Measurements from ENCODE around the gene GPC5. TPM values are rescaled to one million over a fixed set of nuclear protein-coding genes. Genes with fewer than 3 reads are reported as not detected.

GPC5 gene
- total RNA-seq, 1 donor from 2014 or later: 0.57 TPM

DNA sequence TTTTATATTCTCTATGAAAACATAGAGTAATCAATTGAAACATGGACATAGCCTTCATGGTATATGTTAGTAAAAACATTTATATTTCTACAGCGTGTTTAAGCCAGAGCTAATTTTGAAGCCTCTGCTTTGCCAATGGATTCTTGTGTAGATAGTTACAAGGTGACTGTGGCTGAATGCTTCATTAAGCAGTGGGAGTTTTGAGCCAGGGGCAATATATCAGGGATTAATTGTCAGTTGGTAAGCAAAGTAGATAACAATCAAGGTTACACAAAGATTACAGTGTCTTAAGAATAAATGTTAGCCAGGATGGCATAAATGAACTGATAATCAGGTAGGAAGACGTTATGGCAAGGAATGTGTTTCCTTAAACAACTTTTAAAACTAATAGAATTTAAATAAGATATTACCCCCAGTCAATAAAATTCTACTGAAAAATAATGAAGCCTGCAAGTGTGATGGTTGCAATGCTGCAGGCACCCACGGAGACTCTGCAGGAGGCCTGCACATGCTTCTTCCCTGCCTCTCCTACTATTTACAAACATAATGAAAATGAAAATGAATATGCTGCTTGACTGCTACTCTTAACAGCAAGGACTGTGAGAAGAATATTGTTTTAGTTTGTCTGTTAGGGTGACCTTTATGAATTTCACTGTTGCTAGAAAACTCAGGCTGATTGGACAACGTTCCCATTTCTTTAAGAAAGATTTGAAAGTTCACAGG is 588.5 kb downstream of the GPC5 start:
- TF ChIP-seq, protein P1, sequence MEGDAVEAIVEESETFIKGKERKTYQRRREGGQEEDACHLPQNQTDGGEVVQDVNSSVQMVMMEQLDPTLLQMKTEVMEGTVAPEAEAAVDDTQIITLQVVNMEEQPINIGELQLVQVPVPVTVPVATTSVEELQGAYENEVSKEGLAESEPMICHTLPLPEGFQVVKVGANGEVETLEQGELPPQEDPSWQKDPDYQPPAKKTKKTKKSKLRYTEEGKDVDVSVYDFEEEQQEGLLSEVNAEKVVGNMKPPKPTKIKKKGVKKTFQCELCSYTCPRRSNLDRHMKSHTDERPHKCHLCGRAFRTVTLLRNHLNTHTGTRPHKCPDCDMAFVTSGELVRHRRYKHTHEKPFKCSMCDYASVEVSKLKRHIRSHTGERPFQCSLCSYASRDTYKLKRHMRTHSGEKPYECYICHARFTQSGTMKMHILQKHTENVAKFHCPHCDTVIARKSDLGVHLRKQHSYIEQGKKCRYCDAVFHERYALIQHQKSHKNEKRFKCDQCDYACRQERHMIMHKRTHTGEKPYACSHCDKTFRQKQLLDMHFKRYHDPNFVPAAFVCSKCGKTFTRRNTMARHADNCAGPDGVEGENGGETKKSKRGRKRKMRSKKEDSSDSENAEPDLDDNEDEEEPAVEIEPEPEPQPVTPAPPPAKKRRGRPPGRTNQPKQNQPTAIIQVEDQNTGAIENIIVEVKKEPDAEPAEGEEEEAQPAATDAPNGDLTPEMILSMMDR (IDR thresholded peaks at IDR 0.05; ENCODE audit: unreplicated experiment): no peak
- H3K36me3 Mint-ChIP-seq (ENCODE audit: insufficient read depth): no peaks in the 10 kb centered on the region
- H3K4me1 Mint-ChIP-seq (ENCODE audit: low read depth): peaks cover 9% of the 10 kb centered on the region
- no peak for DNase-seq (ENCODE audit: low spot score, unreplicated experiment)
- H3K27ac Mint-ChIP-seq: no peak overlapping the region
- no peaks in the 10 kb centered on the region for H3K9me3 Mint-ChIP-seq (ENCODE audit: low read depth)
- H3K4me3 Mint-ChIP-seq (ENCODE audit: low read depth): no peak overlapping the region
- peaks cover 3% of the 10 kb centered on the region for H3K27me3 Mint-ChIP-seq

DNA sequence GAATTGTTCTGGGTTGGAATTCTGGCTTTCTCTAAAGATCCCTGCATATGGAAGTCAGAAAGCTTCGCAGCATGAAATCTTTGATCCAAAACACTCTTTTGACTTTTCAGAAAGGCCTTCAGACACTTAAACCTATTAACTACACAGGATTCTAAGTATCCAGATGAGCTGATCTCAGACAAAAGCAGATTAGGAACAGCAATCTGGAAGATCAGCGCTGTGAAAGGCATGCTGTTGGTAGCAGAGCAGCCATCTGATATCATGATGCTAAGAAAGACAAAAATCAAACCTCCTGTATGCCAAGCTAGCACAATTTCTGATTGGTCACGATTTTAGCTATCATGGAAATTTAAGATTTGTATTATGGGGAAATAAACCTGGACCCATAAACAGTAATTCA is 589.9 kb downstream of the GPC5 start:
- Mint-ChIP-seq H3K27ac (no peak overlapping the region), H3K9me3 (ENCODE audit: low read depth) (no peaks in the 10 kb centered on the region), H3K36me3 (ENCODE audit: insufficient read depth) (no peaks in the 10 kb centered on the region), H3K4me1 (ENCODE audit: low read depth) (peaks cover 9% of the 10 kb centered on the region), H3K4me3 (ENCODE audit: low read depth) (no peak overlapping the region), H3K27me3 (peaks cover 3% of the 10 kb centered on the region)
- no peak for DNase-seq (ENCODE audit: low spot score, unreplicated experiment)
- TF ChIP-seq, protein P1 (IDR thresholded peaks at IDR 0.05; ENCODE audit: unreplicated experiment): no peak

DNA sequence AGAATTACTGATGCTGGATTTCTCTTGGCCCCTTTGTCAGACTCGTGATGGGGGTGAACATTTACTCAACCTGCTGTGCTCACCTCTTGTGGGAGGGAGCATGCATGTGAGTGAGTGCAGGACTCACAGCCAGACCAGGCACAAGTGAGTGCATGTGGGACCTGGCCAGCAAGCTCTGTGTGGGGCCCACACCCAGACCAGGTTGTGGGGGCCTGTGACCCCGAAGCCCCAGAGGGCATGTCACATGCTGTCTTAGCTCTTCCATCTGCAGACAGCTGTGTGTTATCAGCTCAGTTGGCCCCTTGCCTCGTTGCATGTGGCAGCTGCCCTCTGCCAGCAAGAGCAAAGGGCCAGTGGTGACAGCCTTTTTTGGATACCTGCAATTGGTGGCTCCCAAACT is 614.4 kb downstream of the GPC5 start:
- H3K4me1 Mint-ChIP-seq (ENCODE audit: low read depth): no peaks in the 10 kb centered on the region
- H3K27ac Mint-ChIP-seq: no peak overlapping the region
- no peaks in the 10 kb centered on the region for H3K9me3 Mint-ChIP-seq (ENCODE audit: low read depth)
- TF ChIP-seq, protein P1 (IDR thresholded peaks at IDR 0.05; ENCODE audit: unreplicated experiment): no peak
- DNase-seq (ENCODE audit: low spot score, unreplicated experiment): no peak
- no peak overlapping the region for H3K4me3 Mint-ChIP-seq (ENCODE audit: low read depth)
- H3K36me3 Mint-ChIP-seq (ENCODE audit: insufficient read depth): no peaks in the 10 kb centered on the region
- no peaks in the 10 kb centered on the region for H3K27me3 Mint-ChIP-seq

DNA sequence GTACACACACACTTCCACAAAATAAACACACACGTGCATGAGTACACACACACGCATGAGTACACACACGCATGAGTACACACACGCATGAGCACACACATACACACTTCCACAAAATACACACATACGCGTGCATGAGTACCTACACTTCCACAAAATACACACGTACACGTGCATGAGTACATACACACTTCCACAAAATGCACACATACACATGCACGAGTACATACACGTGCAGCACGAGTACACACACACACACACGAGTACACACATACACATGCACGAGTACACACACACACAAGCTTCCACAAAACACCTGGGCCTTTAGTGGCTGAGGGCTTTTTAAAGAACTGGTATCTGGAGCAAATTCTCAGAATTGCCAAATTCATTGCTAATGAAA is 619.3 kb downstream of the GPC5 start:
- no peak overlapping the region for H3K27ac Mint-ChIP-seq
- no peaks in the 10 kb centered on the region for H3K36me3 Mint-ChIP-seq (ENCODE audit: insufficient read depth)
- peaks cover 6% of the 10 kb centered on the region for H3K27me3 Mint-ChIP-seq
- H3K4me3 Mint-ChIP-seq (ENCODE audit: low read depth): no peak overlapping the region
- H3K4me1 Mint-ChIP-seq (ENCODE audit: low read depth): no peaks in the 10 kb centered on the region
- DNase-seq (ENCODE audit: low spot score, unreplicated experiment): no peak
- no peaks in the 10 kb centered on the region for H3K9me3 Mint-ChIP-seq (ENCODE audit: low read depth)
- TF ChIP-seq, protein P1 (IDR thresholded peaks at IDR 0.05; ENCODE audit: unreplicated experiment): no peak

DNA sequence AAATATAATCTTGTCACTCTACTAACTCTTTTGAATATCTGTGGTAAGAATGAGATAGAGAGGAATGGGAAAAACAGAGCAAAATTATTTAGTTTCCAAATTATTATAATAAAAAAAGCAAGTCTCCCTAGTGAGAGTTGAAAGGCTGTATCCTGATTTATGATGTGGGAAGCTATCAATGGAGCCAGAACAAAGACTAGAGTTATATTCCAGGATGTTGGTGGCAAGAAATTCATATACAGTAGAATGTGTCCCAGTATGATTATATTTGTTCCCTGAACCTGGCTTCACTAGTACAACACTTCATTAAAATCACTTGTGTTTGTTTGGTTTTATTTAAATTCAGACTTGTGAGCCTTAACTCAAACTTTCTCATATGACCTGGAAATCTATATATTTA is 630.3 kb downstream of the GPC5 start:
- no peak overlapping the region for H3K4me3 Mint-ChIP-seq (ENCODE audit: low read depth)
- H3K9me3 Mint-ChIP-seq (ENCODE audit: low read depth): peaks cover 12% of the 10 kb centered on the region
- no peak overlapping the region for H3K27ac Mint-ChIP-seq
- no peaks in the 10 kb centered on the region for H3K36me3 Mint-ChIP-seq (ENCODE audit: insufficient read depth)
- no peak for DNase-seq (ENCODE audit: low spot score, unreplicated experiment)
- H3K27me3 Mint-ChIP-seq: no peaks in the 10 kb centered on the region
- TF ChIP-seq, protein P1 (IDR thresholded peaks at IDR 0.05; ENCODE audit: unreplicated experiment): no peak
- no peaks in the 10 kb centered on the region for H3K4me1 Mint-ChIP-seq (ENCODE audit: low read depth)

Data from progenitor cell of endocrine pancreas (in vitro differentiated cells).